Endodermal cell (in vitro differentiated cells): ENCODE measurements around the gene DDI2. TPM values are rescaled to one million over a fixed set of nuclear protein-coding genes. Genes with fewer than 3 reads are reported as not detected.

ENCODE experiments used
- DNase-seq: peaks from one replicate; pipeline ENCODE4 v3.0.0-alpha.2; 2017
- H3K27ac ChIP-seq: 2 replicates; pipeline ENCODE4 v1.5.1; 2013; ENCODE audit warnings: mild to moderate bottlenecking, low read depth, low read length, moderate library complexity
- H3K27me3 ChIP-seq: 2 replicates; pipeline ENCODE4 v1.6.1; 2013; ENCODE audit warnings: mild to moderate bottlenecking, low read length, moderate library complexity; ENCODE audit not compliant: insufficient read depth, control insufficient read depth, poor library complexity, severe bottlenecking
- H3K36me3 ChIP-seq: 2 replicates; pipeline ENCODE4 v1.7.0; 2013; ENCODE audit warnings: mild to moderate bottlenecking, low read length, moderate library complexity; ENCODE audit not compliant: control insufficient read depth, insufficient read depth
- H3K4me1 ChIP-seq: one replicate; pipeline ENCODE4 v1.7.0; 2013; ENCODE audit warnings: low read length; ENCODE audit not compliant: control insufficient read depth, insufficient read depth
- H3K4me3 ChIP-seq: 2 replicates; pipeline ENCODE4 v1.5.1; 2013; ENCODE audit warnings: mild to moderate bottlenecking, low read length, moderate library complexity
- H3K9ac ChIP-seq: 2 replicates; pipeline ENCODE4 v1.6.1; 2013; ENCODE audit warnings: mild to moderate bottlenecking, low read length, moderate library complexity; ENCODE audit not compliant: poor library complexity, severe bottlenecking; ENCODE audit errors: extremely low read depth
- H3K9me3 ChIP-seq: 2 replicates; pipeline ENCODE4 v1.6.1; 2013; ENCODE audit warnings: mild to moderate bottlenecking, low read length, moderate library complexity; ENCODE audit not compliant: control insufficient read depth
- H3K27ac Mint-ChIP-seq: 2 replicates; pipeline ENCODE4 v1.8.0; 2020; ENCODE audit warnings: mixed read lengths
- H3K27me3 Mint-ChIP-seq: 2 replicates; pipeline ENCODE4 v1.8.0; 2021; ENCODE audit warnings: mild to moderate bottlenecking, mixed read lengths; ENCODE audit not compliant: insufficient read depth
- H3K36me3 Mint-ChIP-seq: 2 replicates; pipeline ENCODE4 v1.8.0; 2020; ENCODE audit warnings: low read depth, mixed read lengths
- H3K4me1 Mint-ChIP-seq: 2 replicates; pipeline ENCODE4 v1.8.0; 2020; ENCODE audit warnings: mixed read lengths
- H3K4me3 Mint-ChIP-seq: 2 replicates; pipeline ENCODE4 v1.8.0; 2020; ENCODE audit warnings: mild to moderate bottlenecking, moderate library complexity, mixed read lengths
- H3K9me3 Mint-ChIP-seq: 2 replicates; pipeline ENCODE4 v1.8.0; 2020; ENCODE audit warnings: mild to moderate bottlenecking, mixed read lengths
- CTCF ChIP-seq: fragments of 200-600 bp; sonication (generic); conservative IDR thresholded peaks from 2 replicates; pipeline ENCODE4 v1.5.0; 2021; ENCODE audit warnings: antibody characterized with exemption, mild to moderate bottlenecking
- WGBS, 2 experiments: methylation state at CpG; one replicate each; pipeline versions ENCODE4 v1.1.5 to v1.1.7; 2013; ENCODE audit warnings: missing lambda C conversion rate in 2 of 2, mixed read lengths in 1 of 2; ENCODE audit not compliant: insufficient coverage in 1 of 2, insufficient read length in 1 of 2; 5-methylcytosine and 5-hydroxymethylcytosine counted together
- total RNA-seq, 2 donors: library from RNA; stranded (reverse); fragmentation: NEBNext Ultra II Directional in 1 of 2; extraction: Animal tissue kit (Norgen Biotek cat#: 25700) in 1 of 2; gene quantifications; 2 replicates in 1 of 2; 3 replicates in 1 of 2; pipeline ENCODE4 v1.2.1, GENCODE V29; 2021

Gene DDI2
- total RNA-seq, 2 donors from 2014 or later = 36.0 to 37.6 TPM

- H3K27ac Mint-ChIP-seq = no peak overlapping the region
- DNase-seq = no peak
- no peak overlapping the region for H3K27ac ChIP-seq
- H3K27me3 ChIP-seq = no peaks in the 10 kb centered on the region
- no peaks in the 10 kb centered on the region for H3K9me3 Mint-ChIP-seq
- H3K4me1 ChIP-seq = no peaks in the 10 kb centered on the region
- H3K27me3 Mint-ChIP-seq = no peaks in the 10 kb centered on the region
- H3K36me3 Mint-ChIP-seq = peaks cover 10% of the 10 kb centered on the region
- no peak overlapping the region for H3K9ac ChIP-seq
- H3K4me3 ChIP-seq = no peak overlapping the region
- no peak for TF ChIP-seq CTCF
- H3K4me1 Mint-ChIP-seq = peaks cover 3% of the 10 kb centered on the region
- no peaks in the 10 kb centered on the region for H3K9me3 ChIP-seq
- H3K4me3 Mint-ChIP-seq = no peak overlapping the region
- H3K36me3 ChIP-seq = peaks cover 9% of the 10 kb centered on the region
Observed at GRCh38 chr1:15579683-15580047, 37.6 kb upstream of the DDI2 start.

GRCh38 chr1:15583016-15583706, 34.1 kb upstream of the DDI2 start:
- Mint-ChIP-seq H3K36me3 (peaks cover 5% of the 10 kb centered on the region), H3K4me1 (peaks cover 4% of the 10 kb centered on the region), H3K4me3 (no peak overlapping the region), H3K27me3 (peaks cover 15% of the 10 kb centered on the region), H3K27ac (no peak overlapping the region), H3K9me3 (peaks cover under 1% of the 10 kb centered on the region)
- Histone ChIP-seq H3K4me1 (no peaks in the 10 kb centered on the region), H3K9ac (no peak overlapping the region), H3K27me3 (no peaks in the 10 kb centered on the region), H3K4me3 (no peak overlapping the region), H3K27ac (no peak overlapping the region), H3K9me3 (no peaks in the 10 kb centered on the region), H3K36me3 (no peaks in the 10 kb centered on the region)
- 92 to 96% methylated on average over 18 of the region's 18 CpGs for WGBS, 2 experiments
- no peak for DNase-seq
- no peak for TF ChIP-seq CTCF

- H3K4me1 ChIP-seq = no peaks in the 10 kb centered on the region
- H3K4me3 ChIP-seq = peak within 1 kb of the TSS; percentile 71
- Mint-ChIP-seq H3K9me3 (peaks cover 5% of the 10 kb centered on the region), H3K4me3 (peak within 1 kb of the TSS; percentile 54), H3K27me3 (peaks cover 19% of the 10 kb centered on the region), H3K27ac (no peak within 1 kb of the TSS), H3K36me3 (peaks cover 8% of the 10 kb centered on the region), H3K4me1 (peaks cover 2% of the 10 kb centered on the region)
- peak within 1 kb of the TSS; percentile 41 for H3K9ac ChIP-seq
- no peaks in the 10 kb centered on the region for H3K27me3 ChIP-seq
- no peaks in the 10 kb centered on the region for H3K36me3 ChIP-seq
- H3K9me3 ChIP-seq = no peaks in the 10 kb centered on the region
- peak; percentile 81 for TF ChIP-seq CTCF
- peak; percentile 96 for DNase-seq
- H3K27ac ChIP-seq = no peak within 1 kb of the TSS
- WGBS, 2 experiments = 13 to 14% methylated on average over 36 to 68 of the region's 68 CpGs
Observed at GRCh38 chr1:15584489-15585363, 32.5 kb upstream of the DDI2 start, which contains the start of gene AGMAT. Gene AGMAT (minus strand): TSS chr1:15585051. CDS start chr1:15584967, 84 bp downstream.
